GM18502 (cell line): ENCODE results near the gene TACSTD2.
"Not testable (repeated sequence)": the region's sequence is repeated elsewhere in the genome, so short reads cannot be mapped to it uniquely, and the experiment has no call there.

ENCODE experiments used
- ATAC-seq: cut with Tn5 transposase; IDR thresholded peaks from one replicate; pipeline ENCODE4 v1.9.1; 2021; ENCODE audit warnings: mild to moderate bottlenecking; ENCODE audit not compliant: unreplicated experiment, poor library complexity

The TACSTD2 gene

DNA sequence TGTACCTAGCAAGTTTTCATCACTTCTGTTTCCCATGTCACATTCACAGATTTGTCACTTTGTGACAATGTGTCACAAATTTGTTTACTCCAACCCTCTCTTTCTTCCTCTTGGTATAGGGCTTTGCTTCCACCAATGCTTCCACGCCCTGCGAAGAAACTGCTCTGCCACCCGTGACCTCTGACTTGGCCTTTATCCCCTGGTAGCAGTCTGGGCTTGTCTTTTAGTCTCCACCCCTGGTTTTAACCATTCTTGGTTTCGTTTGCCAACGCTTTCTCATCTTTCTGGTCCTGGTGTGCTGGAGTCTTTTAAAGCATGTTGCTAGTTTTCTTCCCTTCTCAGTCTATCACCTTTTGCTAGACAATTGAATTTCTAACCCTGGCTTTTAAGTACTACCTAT, 8.1 kb downstream of the TACSTD2 start:
- no peak for ATAC-seq

DNA sequence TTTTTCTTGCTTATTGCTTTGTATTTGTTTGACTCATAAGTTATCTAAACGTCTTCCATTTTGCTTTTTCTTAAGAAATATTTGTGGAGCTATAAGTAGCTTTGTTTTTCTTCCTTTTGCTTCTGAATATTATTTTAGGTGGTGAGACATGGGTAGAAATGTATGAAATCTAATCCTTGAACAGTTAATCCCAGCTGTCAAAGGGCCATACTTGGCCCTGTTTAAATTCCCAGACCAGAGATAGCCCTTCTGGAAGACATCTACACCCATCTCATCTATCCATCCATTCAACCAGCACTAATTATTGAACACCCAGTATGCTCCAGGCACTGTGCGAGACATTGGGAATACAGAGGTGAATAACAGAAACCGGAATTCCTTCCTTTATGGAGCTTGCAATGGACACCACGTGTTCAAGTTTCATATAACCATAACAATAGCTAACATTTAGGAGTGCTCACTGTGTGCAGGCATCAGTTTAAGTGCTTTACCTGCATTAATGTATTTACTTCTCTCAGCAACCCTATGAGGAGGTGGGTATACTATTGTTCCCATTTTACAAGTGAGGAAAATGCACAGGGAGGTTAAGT, 8.7 kb downstream of the TACSTD2 start:
- no peak for ATAC-seq

DNA sequence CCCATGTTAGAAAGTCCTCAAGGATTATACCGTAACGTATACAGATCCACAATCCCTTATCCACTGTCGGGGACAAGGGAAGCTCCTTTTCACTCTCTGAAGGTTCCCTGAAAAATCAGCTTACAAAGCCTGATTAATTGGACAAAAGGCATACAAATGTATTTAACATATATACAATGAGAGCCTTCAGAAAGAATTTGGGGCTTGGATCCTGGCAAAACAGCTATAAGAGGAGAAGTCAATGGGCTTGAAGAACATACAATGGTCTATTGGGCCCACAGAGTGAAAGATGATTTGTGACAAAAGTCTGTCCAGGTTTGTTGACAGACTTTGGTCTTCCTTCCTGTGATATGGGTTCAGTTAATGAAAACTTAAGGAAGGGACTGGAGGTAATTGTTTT, 10.7 kb downstream of the TACSTD2 start:
- no peak for ATAC-seq

DNA sequence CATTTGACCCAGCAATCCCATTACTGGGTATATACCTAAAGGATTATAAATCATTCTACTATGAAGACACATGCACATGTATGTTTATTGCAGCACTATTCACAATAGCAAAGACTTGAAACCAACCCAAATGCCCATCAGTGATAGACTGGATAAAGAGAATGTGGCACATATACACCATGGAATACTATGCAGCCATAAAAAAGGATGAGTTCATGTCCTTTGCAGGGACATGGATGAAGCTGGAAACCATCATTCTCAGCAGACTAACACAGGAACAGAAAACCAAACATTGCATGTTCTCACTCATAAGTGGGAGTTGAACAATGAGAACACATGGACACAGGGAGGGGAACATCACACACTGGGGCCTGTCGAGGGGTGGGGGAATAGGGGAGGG, 13.3 kb downstream of the TACSTD2 start:
- ATAC-seq: not testable (repeated sequence)

DNA sequence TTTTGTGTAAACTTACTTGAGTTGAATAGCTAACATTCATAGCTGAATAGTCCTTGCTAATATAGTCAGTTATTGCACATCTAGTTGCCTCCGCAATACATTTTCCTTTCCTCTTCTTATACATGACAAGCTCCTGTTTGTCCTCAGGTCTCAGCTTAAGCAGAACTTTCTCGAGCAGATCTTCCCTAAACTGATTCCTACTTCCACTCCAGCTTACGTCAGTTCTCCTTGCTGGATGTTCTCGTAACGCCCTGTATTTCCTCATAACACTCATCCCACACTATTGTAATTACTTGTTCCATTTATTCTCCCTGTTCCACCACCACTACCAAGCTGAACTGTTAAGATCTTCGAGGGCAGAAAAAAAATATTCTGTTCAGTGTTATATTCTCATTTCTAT, 15.4 kb downstream of the TACSTD2 start:
- no peak for ATAC-seq

DNA sequence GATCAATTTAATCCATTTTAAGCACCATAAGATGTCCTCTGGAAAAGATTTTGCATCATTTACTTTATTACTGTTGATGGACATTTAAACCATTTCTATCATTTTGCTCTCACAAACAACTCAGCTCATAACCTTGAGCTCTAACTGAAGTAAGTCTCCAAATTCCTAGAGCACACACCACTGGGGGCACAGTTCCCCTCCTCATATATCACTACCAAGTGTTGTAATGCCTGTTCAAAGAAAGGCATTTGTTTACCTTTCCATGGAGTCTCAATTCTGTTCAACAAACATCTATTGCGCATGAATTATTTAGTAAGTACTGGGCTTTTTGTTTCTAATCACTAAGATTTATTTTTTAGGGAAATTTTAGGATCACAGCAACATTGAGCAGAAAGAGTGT, 21.7 kb downstream of the TACSTD2 start:
- no peak for ATAC-seq

DNA sequence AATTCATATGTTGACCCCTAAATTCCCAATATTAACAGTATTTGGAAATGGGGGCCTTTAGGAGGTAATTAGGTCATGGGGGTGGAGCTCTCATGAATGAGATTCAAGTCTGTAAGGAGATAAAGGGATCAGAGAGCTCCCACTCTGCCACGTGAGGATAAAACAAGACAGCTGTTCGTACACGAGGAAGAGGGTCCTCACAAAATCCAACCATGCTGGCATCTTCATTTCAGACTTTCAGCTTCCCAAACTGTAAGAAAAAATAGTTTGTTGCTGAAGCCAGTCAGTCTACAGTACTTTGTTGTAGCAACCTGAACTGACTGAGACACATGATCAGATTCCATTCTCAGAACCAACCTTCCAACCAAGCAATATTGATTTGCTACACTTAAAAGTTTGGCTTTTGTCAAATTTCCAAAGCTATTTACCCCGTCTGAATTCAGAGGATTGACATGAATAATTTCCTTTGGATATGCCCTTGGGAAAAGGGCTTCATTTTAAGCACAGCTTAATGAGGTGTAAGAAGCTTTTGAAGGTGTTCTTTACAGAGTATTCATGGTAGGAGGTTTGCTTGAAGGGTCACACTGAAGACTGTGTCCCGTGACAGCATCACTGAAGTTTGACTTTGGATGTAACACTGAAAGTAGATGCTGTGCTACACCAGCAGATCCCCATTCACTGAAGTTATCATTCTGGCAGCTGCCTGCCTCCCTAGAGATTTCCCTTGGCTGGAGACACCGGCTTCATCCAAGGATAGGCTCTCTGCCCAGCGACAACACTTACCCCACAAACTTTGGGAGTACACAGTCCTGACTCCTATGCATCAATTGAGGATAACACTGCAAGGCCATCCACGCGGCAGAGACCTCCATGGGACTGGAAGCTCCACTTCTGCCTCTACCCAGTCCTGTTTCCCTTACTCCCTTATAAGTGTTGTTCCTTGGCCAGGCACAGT, 25.6 kb downstream of the TACSTD2 start:
- no peak for ATAC-seq

DNA sequence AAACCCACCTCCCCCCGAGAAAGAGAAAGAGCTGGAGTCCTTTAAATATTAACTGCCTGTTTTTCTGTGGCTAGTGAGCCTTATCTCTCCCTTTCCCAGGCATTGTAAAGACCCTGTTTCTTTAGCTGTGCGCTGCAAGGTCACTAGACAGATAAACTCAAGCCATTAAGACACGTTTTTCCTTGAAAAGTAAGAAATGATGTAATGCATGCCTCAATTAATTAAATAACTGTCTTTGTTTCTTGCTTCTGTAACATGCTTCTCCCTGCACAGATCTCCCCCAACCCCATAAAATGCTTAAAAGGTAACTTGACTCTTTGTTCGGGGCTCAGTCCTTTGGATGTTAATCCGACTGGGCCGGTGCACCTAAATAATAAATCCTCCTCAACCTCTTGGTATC, 27.8 kb downstream of the TACSTD2 start:
- not testable (repeated sequence) for ATAC-seq

DNA sequence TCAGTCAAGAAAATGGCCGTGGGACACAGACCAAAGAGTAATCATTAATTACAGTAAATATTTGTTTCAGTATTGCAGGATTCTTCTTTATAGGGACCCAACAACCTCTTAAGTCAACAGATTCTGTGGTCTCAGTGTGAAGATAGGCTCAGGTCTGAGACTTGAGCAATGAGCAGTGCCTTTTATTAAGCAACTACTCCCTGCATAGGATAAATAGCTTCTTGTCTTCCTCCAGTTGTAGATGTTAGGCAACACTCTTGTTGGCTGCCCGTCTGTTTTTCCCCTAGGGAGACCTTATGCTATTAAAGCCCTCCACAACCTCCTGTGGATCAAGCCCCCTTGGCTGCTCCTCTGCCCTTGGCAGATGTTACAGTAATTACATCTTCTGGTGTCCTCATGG, 28.7 kb downstream of the TACSTD2 start:
- ATAC-seq: no peak

DNA sequence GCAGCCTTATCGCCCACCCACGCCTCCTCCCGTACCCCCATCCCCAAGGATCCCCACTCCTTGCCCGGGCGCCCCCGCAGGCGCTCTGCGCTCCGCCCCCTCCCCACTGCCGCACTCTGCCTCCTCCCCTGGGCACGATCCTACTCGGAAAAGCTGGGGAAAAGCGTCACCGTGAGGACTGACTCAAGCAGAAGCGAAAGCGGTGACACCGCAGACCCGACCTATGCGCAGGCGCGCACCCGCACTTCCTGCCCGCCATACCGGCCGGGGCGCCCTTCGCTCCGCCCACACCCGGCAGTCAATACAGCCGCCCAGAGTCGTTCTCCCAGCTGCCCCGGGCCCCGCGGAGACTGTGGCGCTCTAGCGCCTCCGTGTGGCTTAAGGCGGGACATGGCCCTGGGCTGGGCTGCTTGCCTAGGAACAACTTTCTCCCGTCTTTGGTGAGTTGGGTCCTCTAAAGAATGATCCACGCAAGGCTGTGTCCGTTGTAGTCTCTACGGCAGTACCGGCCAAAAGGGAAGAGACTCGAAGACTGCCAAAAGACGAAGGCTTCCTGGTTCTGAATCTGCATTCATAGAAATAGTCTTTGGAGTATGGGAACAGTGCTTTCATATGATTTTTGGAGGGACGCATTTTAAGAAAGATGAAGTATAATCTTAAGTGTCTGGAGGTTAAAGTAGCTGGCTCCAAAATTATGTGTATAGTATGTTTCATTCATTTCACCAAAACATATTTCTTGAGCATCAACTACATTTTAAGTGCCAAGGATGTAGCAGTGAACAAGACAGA, 30.3 kb downstream of the TACSTD2 start, which contains the start of gene OMA1:
Gene OMA1, minus strand, starts transcription at position 207 of the 789 bp plus-strand sequence. CDS start 7,432 bp downstream, outside the sequence.
- peak; percentile 96 for ATAC-seq

DNA sequence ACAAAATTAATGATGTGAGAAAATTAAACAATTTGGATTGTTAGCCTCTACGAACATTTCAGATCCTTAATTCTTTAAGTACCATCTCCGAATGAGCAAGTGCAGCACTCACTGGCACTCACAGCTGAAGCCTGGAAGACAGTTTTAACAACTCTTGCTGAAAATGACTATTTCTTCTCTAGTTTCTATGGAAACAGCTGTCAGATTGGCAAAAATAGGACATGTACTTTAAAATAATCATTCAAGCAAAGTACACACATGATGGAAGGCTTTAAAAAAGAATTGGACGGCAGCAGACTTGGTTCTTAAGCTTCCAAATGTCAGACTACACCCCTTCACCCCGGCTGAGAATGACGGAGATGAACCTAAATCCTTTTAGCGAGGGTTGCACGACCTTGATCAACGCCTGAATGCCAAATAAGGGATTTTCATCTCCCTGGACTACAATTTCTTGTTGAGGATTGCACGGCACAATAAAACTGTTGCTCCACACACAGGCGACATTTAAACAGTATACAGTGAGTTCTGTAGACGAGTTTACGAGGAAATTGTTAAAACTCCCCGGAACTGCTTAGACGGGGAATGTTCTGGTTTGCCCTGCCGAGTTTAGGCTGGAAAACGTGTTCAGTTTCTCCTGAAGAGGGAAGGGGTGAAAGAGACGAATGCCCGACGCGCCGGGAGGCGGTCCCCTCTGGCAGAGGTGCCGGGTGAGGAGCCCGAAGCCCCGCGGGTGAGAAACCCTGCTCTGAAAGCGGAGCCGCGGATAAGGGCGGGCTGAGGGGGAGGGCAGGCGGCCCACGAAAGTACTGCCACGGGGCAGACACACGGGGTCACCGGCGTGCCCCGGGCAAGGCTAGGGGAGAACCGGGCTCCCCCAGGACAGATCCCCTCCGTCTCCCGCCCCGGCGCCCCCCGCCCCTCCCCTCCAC, 31.2 kb downstream of the TACSTD2 start:
- peak; percentile 52 for ATAC-seq

DNA sequence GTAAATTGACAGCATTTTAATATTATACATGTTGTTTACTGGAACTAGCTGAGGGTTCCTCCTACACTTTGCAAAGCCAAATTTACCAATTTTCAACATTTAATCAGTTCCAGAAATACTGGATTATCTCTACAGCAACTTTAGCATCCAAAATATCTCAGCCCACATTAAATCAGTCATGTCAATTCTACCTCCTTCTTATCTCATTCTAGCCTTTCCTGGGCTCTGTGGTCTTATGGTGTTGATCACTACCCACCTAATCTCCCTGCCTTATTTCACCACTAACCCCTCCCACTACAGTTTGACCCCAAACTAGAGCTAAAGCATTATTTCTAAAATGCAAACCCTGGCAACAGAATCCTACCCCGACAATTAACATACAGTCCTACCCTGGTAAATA, 33.8 kb downstream of the TACSTD2 start:
- ATAC-seq: no peak

DNA sequence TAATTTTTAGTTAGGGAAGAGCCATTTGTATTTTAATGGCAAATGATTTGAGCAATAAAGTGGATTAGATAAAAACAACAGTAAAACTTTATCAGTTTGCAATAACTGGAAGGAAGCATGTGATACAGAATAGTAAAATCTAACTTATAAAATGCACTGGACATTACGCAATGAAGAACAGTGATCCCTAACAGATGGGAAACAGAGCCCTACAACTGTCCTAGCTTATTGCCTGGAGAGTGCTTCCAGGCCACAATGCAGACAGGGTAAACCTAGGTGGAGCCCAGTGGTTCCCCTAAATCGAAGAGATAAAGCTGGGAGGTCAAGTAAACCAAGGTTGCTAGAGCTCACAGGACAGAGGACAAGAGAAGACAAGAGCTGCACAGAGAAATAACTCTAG, 37.5 kb downstream of the TACSTD2 start:
- ATAC-seq: no peak

DNA sequence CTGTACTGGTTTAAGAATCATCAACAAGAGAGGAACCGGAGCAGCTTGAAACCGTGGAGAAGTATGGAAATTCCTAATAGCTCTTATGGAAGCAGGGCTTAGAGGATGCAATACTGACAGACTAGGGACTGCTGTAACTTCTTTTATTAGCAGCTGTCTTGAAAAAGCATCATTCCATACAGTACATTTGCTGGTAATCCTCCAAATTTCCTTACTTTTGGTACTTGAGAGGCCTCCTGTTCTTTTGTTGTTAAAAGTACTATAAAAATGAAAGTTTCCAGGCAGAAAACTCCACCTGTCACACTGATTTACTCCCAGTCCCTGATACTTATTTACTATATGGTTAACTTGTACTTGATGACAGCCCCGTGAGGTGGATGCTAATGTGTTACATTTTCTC, 38.2 kb downstream of the TACSTD2 start:
- ATAC-seq: no peak

DNA sequence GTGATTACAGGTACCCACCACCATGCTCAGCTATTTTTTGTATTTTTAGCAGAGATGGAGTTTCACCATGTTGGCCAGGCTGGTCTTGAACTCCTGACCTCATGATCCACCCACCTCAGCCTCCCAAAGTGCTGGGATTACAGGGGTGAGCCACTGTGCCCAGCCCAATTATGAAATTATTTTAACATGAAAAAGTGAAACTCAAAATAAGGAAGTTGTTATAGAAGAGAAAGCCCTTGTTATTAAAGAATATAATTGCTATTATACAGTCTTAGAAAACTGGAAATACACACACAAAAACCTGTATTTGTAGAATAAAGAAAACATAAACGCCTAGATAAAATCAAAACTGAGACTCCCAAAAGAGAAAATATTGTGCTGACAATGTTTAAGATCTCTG, 45.2 kb downstream of the TACSTD2 start:
- ATAC-seq: not testable (repeated sequence)

DNA sequence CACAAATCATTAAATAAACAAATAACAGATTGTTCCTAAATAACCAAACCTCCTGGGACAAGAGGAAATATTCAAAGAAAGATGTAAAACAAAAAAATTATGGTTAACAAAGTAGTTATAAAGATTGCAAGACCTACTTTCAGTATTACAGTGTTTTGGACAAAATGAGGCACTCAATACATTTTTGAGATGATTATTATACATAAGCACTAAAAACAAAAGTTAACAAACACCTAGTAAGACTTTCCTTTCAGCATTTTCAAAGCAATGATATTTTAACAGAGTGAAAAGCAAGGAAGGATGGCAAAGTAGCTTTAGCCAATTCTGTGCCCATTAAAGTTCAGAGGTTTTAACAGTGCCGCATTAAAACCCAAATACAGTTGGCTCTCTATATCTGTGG, 47.8 kb downstream of the TACSTD2 start:
- no peak for ATAC-seq

DNA sequence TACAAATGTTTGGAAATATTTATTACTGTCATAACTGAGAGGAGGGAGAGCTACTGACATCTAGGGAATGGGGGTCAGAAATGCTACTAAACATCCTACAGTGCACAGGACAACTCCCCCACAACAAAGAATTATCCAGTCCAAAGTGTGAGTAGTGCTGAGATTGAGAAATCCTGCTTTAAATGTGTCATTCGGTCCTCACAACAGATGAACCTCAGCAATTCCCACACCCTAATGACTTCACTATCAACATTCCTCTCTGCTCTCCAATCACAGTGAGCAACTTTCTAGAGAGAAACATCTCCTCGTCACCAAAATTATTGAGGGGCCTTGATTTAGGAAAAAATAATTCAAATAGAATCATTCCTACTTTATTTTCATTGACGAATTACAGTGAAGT, 48.5 kb downstream of the TACSTD2 start:
- ATAC-seq: no peak
